Posterior vena cava (tissue), 2 donors: Measurements from ENCODE around the gene COL17A1. TPM values are rescaled to one million over a fixed set of nuclear protein-coding genes. Genes with fewer than 3 reads are reported as not detected.

Experiments
- DNase-seq: peaks from one replicate; pipeline ENCODE4 v3.0.0-alpha.2; 2020; ENCODE audit warnings: low spot score
- intact Hi-C, 2 donors: fragments of 100-400 bp; cut with DNase I; formaldehyde crosslinking; loops; one replicate each; pipeline versions ENCODE4 v1.14.1 to v1.14.2; 2022 to 2023
- total RNA-seq, 2 donors: library from RNA; stranded (reverse); fragmentation: NEBNext Ultra II Directional; extraction: Animal tissue kit (Norgen Biotek cat#: 25700); gene quantifications; one replicate each; pipeline ENCODE4 v1.2.1, GENCODE V29; 2021
- donor health status: DM: yes; HTN: yes; CAD: no.
- donor health status: DM: yes; HTN: yes; CAD: no.

Gene COL17A1
- total RNA-seq, 2 donors from 2014 or later: 0.48 to 0.88 TPM

- intact Hi-C loops: no loop called here
- no peak for DNase-seq
These were observed 15.1 kb upstream of the COL17A1 start for GRCh38 chr10:104100795-104101194.

- intact Hi-C loops: no loop called here
- DNase-seq: no peak
These were observed 14.3 kb upstream of the COL17A1 start for GRCh38 chr10:104099941-104100340.

GRCh38 chr10:104099269-104099668 lies 13.6 kb upstream of the COL17A1 start:
- intact Hi-C loops: no loop called here
- no peak for DNase-seq

GRCh38 chr10:104098358-104098925 lies 12.8 kb upstream of the COL17A1 start:
- DNase-seq: no peak
- intact Hi-C loops: no loop called here

- DNase-seq: no peak
- intact Hi-C loops: no loop called here
These were observed 11.0 kb upstream of the COL17A1 start for GRCh38 chr10:104096692-104097091.

GRCh38 chr10:104092749-104093148 lies 7.1 kb upstream of the COL17A1 start:
- intact Hi-C loops: no loop called here
- DNase-seq: no peak

GRCh38 chr10:104090611-104091010 lies 4.9 kb upstream of the COL17A1 start:
- no peak for DNase-seq
- intact Hi-C loops: no loop called here

GRCh38 chr10:104089621-104090020 lies 3.9 kb upstream of the COL17A1 start:
- intact Hi-C loops: no loop called here

GRCh38 chr10:104088239-104088638 lies 2.6 kb upstream of the COL17A1 start:
- intact Hi-C loops: no loop called here
- DNase-seq: no peak

More at GRCh38 chr10:104089621-104090020, 3.9 kb upstream of the COL17A1 start:
- DNase-seq: no peak

GRCh38 chr10:104084482-104085142 lies 1.1 kb downstream of the COL17A1 start:
- intact Hi-C loops: no loop called here

GRCh38 chr10:104081998-104082397 lies 3.7 kb downstream of the COL17A1 start:
- DNase-seq: no peak
- intact Hi-C loops: no loop called here

More at GRCh38 chr10:104084482-104085142, 1.1 kb downstream of the COL17A1 start:
- no peak for DNase-seq

GRCh38 chr10:104080762-104081161 lies 4.9 kb downstream of the COL17A1 start:
- DNase-seq: no peak
- intact Hi-C loops: no loop called here

- intact Hi-C loops: loop anchor here in 1 of 2 donors (10.0 kb wide), 1 partner anchor 1103 kb away; no protein-coding TSS in a partner anchor
- DNase-seq: no peak
These were observed 8.0 kb downstream of the COL17A1 start for GRCh38 chr10:104077663-104078151.

- DNase-seq: no peak
- intact Hi-C loops: loop anchor here in 1 of 2 donors (10.0 kb wide), 1 partner anchor 1102 kb away; no protein-coding TSS in a partner anchor
These were observed 8.4 kb downstream of the COL17A1 start for GRCh38 chr10:104077247-104077646.

GRCh38 chr10:104076743-104077160 lies 8.9 kb downstream of the COL17A1 start:
- intact Hi-C loops: loop anchor here in 1 of 2 donors (10.0 kb wide), 1 partner anchor 1102 kb away; no protein-coding TSS in a partner anchor
- DNase-seq: no peak

- no peak for DNase-seq
- intact Hi-C loops: loop anchor here in 1 of 2 donors (10.0 kb wide), 1 partner anchor 1100 kb away; no protein-coding TSS in a partner anchor
These were observed 11.2 kb downstream of the COL17A1 start for GRCh38 chr10:104074505-104074904.

- no peak for DNase-seq
- intact Hi-C loops: loop anchor here in 1 of 2 donors (10.0 kb wide), 1 partner anchor 1098 kb away; no protein-coding TSS in a partner anchor
These were observed 12.9 kb downstream of the COL17A1 start for GRCh38 chr10:104072786-104073185.

- no peak for DNase-seq
- intact Hi-C loops: loop anchor here in 1 of 2 donors (10.0 kb wide), 1 partner anchor 1095 kb away; no protein-coding TSS in a partner anchor
These were observed 16.1 kb downstream of the COL17A1 start for GRCh38 chr10:104069613-104070012.

- no peak for DNase-seq
- intact Hi-C loops: no loop called here
These were observed 18.2 kb downstream of the COL17A1 start for GRCh38 chr10:104067525-104067924.

GRCh38 chr10:104066945-104067344 lies 18.7 kb downstream of the COL17A1 start:
- intact Hi-C loops: no loop called here
- DNase-seq: no peak
